Ascending aorta (tissue), 2 donors: ENCODE measurements around the gene SEC61A2. TPM values are rescaled to one million over a fixed set of nuclear protein-coding genes. Genes with fewer than 3 reads are reported as not detected.

Source experiments
- DNase-seq, 2 donors: peaks; one replicate each; pipeline ENCODE4 v3.0.0-alpha.2; 2019; ENCODE audit warnings: low spot score in 2 of 2
- H3K27ac ChIP-seq, 2 donors: fragments of 200-600 bp; sonication (generic); one replicate each; pipeline ENCODE4 v1.5.1; 2016 to 2017; ENCODE audit warnings: mild to moderate bottlenecking in 1 of 2
- H3K27me3 ChIP-seq: fragments of 200-600 bp; sonication (generic); one replicate; pipeline ENCODE4 v1.5.1; 2017
- H3K36me3 ChIP-seq, 2 donors: fragments of 200-600 bp; sonication (generic); one replicate each; pipeline ENCODE4 v1.5.1; 2016
- H3K4me1 ChIP-seq, 2 donors: fragments of 200-600 bp; sonication (generic); one replicate each; pipeline ENCODE4 v1.5.1; 2016 to 2017; ENCODE audit warnings: mild to moderate bottlenecking in 1 of 2
- H3K4me3 ChIP-seq, 2 donors: fragments of 200-600 bp; sonication (generic); one replicate each; pipeline ENCODE4 v1.5.1; 2016 to 2017; ENCODE audit warnings: mild to moderate bottlenecking in 1 of 2
- H3K9me3 ChIP-seq, 2 donors: fragments of 200-600 bp; sonication (generic); one replicate each; pipeline ENCODE4 v1.5.1; 2016
- CTCF ChIP-seq, 3 experiments: fragments of 200-600 bp in 2 of 3; fragments of 450-650 bp in 1 of 3; sonication (generic) in 2 of 3; IDR thresholded peaks; one replicate each; pipeline ENCODE4 v1.5.1; 2016 to 2019; ENCODE audit warnings: antibody characterized with exemption in 3 of 3, mild to moderate bottlenecking in 1 of 3, moderate library complexity in 1 of 3
- intact Hi-C: fragments of 100-400 bp; cut with DNase I; formaldehyde crosslinking; loops from one replicate; pipeline ENCODE4 v1.15.1; 2023
- total RNA-seq: library from RNA; depleted of rRNA; stranded (reverse); fragments of >200 nt; gene quantifications from one replicate; pipeline ENCODE4 v1.1.0, GENCODE V29; 2016

The SEC61A2 gene
- total RNA-seq, 1 donor from 2014 or later, result 1.9 TPM

DNA sequence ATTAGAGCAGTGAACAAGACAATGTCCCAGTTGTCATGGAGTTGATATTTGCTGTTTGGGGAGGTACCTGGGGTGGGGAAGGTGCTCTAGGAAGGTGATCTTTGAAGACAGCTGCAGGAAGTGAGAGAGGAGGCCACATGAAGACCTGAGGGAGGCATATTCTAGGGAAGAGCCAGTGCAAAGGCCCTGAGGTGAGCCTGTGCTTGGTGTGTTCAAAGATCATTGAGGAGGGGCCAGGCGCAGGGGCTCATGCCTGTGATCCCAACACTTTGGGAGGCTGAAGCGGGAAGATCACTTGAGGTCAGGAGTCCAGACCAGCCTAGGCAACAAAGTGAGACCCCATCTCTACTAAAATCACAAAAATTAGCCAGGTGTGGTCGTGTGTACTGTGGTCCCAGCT is 15.1 kb downstream of the SEC61A2 start:
- Histone ChIP-seq H3K4me1 (no peaks in the 10 kb centered on the region), H3K27ac (no peak overlapping the region), H3K36me3 (peaks cover 25 to 55% of the 10 kb centered on the region in 2 donors), H3K9me3 (no peaks in the 10 kb centered on the region), H3K4me3 (no peak overlapping the region), H3K27me3 (no peaks in the 10 kb centered on the region)
- no peak for DNase-seq
- intact Hi-C loops, result no loop called here
- TF ChIP-seq CTCF (IDR thresholded peaks at IDR 0.05), result no peak

GRCh38 chr10:12150163-12150562 is 20.7 kb downstream of the SEC61A2 start:
- no peak overlapping the region for H3K4me3 ChIP-seq
- H3K9me3 ChIP-seq, result no peaks in the 10 kb centered on the region
- H3K27me3 ChIP-seq, result no peaks in the 10 kb centered on the region
- H3K27ac ChIP-seq, result no peak overlapping the region
- TF ChIP-seq CTCF (IDR thresholded peaks at IDR 0.05), result no peak
- no peaks in the 10 kb centered on the region for H3K4me1 ChIP-seq
- no peak for DNase-seq
- peaks cover 22 to 35% of the 10 kb centered on the region in 2 donors for H3K36me3 ChIP-seq
- intact Hi-C loops, result no loop called here

DNA sequence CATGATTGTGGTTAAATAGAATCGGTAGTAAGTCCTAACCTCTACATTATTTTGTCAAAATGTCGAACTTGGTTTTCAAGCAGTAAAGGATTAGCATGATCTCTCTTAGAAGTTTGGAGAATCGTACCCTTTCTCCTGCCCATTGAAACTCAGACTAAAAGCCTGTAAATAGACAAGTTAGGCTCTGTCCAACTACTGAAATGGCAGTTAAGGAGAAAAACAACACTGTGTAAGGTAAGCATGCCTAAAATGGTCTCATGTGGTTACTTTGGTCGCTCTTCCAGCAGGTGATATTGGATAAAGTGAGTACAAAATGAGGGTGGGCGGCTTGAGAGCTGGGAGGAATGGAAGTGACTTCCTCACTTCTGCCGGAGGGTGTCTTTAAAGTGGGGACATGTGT is 25.0 kb downstream of the SEC61A2 start:
- TF ChIP-seq CTCF (IDR thresholded peaks at IDR 0.05), result no peak
- Histone ChIP-seq H3K27ac (no peak overlapping the region), H3K4me1 (no peaks in the 10 kb centered on the region), H3K4me3 (no peak overlapping the region), H3K27me3 (no peaks in the 10 kb centered on the region), H3K36me3 (peaks cover 29 to 51% of the 10 kb centered on the region in 2 donors), H3K9me3 (no peaks in the 10 kb centered on the region)
- no peak for DNase-seq
- intact Hi-C loops, result no loop called here

- no peaks in the 10 kb centered on the region for H3K9me3 ChIP-seq
- H3K27ac ChIP-seq, result no peak overlapping the region
- no peak for DNase-seq
- intact Hi-C loops, result no loop called here
- H3K27me3 ChIP-seq, result no peaks in the 10 kb centered on the region
- no peaks in the 10 kb centered on the region for H3K4me1 ChIP-seq
- no peak for TF ChIP-seq CTCF (IDR thresholded peaks at IDR 0.05)
- peaks cover 28 to 50% of the 10 kb centered on the region in 2 donors for H3K36me3 ChIP-seq
- no peak overlapping the region for H3K4me3 ChIP-seq
These were observed 27.1 kb downstream of the SEC61A2 start for GRCh38 chr10:12156367-12157123.

- intact Hi-C loops, result no loop called here
These were observed 28.6 kb downstream of the SEC61A2 start for GRCh38 chr10:12158111-12158510.

More at GRCh38 chr10:12158111-12158510, 28.6 kb downstream of the SEC61A2 start:
- Histone ChIP-seq H3K4me3 (no peak overlapping the region), H3K4me1 (no peaks in the 10 kb centered on the region), H3K9me3 (no peaks in the 10 kb centered on the region), H3K36me3 (peaks cover 33 to 58% of the 10 kb centered on the region in 2 donors), H3K27me3 (no peaks in the 10 kb centered on the region), H3K27ac (no peak overlapping the region)
- TF ChIP-seq CTCF (IDR thresholded peaks at IDR 0.05), result no peak
- no peak for DNase-seq
